Activated naive CD8-positive, alpha-beta T cell treated with anti-CD3 and anti-CD28 coated beads, Interleukin-2, amount 50 U/mL, for 24 hours (primary cell): Measurements from ENCODE around the gene KCNN3.

Experiments
- ATAC-seq: fragments of 150-1000 bp; cut with Tn5 transposase; one replicate; pipeline ENCODE4 v1.10.0; 2021
- DNase-seq: peaks from one replicate; pipeline ENCODE4 v3.0.0; 2021
- H3K27ac Mint-ChIP-seq: one replicate; pipeline ENCODE4 v1.8.0; 2021; ENCODE audit warnings: mild to moderate bottlenecking, mixed read lengths
- H3K27me3 Mint-ChIP-seq: one replicate; pipeline ENCODE4 v1.8.0; 2021; ENCODE audit warnings: mixed read lengths
- H3K36me3 Mint-ChIP-seq: one replicate; pipeline ENCODE4 v1.8.0; 2021; ENCODE audit warnings: low read depth, mixed read lengths
- H3K4me1 Mint-ChIP-seq: one replicate; pipeline ENCODE4 v1.8.0; 2021; ENCODE audit warnings: mixed read lengths
- H3K4me3 Mint-ChIP-seq: one replicate; pipeline ENCODE4 v1.8.0; 2021; ENCODE audit warnings: mild to moderate bottlenecking, moderate library complexity, mixed read lengths
- H3K9me3 Mint-ChIP-seq: one replicate; pipeline ENCODE4 v1.8.0; 2021; ENCODE audit warnings: mixed read lengths

KCNN3 gene

DNA sequence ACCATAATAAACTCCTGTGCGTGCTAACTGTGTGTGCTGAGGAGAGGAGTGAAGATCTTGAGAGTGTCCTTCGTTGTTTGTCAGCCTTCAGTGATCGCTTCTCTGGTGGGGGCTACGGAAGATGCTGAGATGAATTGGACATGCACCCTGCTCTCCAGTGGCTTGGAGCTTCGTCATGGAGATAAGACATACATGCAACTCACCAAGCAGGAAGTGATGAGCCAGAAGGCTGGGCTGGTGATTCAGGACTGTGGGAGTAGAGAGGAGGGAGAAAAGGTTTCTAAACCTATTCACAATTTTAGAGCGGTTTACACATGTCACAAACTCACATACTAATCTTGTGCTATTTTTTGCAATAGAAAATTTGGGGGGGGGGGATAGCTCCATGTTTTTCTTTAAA, 133.2 kb downstream of the KCNN3 start:
- Mint-ChIP-seq H3K4me3 (peak overlapping the region; percentile 30), H3K4me1 (peaks cover 47% of the 10 kb centered on the region), H3K36me3 (no peaks in the 10 kb centered on the region), H3K9me3 (no peaks in the 10 kb centered on the region), H3K27ac (peak overlapping the region; percentile 89), H3K27me3 (peaks cover 4% of the 10 kb centered on the region)
- DNase-seq (peak; percentile 58), ATAC-seq (peak; percentile 99)

DNA sequence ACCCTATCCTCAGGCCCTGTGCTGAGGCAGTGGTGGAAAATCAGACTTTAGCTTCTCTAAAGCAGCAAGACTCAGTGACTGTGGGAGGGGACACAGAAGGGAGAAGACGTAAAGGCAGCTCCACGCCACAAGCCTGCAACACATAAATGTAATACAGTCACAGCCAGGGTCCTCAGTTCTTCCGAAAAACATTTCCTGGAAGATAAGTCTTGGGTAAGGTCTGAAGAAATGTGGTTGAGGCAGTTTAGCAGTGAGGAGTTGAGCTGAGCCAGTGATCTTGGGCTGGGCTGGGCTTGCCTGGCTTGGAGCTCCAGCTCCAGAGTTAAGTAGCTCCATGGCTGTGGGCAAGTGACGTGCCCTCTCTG, 134.3 kb downstream of the KCNN3 start:
- Mint-ChIP-seq H3K4me3 (no peak overlapping the region), H3K4me1 (peaks cover 50% of the 10 kb centered on the region), H3K27ac (peak overlapping the region; percentile 65), H3K36me3 (no peaks in the 10 kb centered on the region), H3K9me3 (no peaks in the 10 kb centered on the region), H3K27me3 (peaks cover 2% of the 10 kb centered on the region)
- DNase-seq (no peak), ATAC-seq (no peak)

DNA sequence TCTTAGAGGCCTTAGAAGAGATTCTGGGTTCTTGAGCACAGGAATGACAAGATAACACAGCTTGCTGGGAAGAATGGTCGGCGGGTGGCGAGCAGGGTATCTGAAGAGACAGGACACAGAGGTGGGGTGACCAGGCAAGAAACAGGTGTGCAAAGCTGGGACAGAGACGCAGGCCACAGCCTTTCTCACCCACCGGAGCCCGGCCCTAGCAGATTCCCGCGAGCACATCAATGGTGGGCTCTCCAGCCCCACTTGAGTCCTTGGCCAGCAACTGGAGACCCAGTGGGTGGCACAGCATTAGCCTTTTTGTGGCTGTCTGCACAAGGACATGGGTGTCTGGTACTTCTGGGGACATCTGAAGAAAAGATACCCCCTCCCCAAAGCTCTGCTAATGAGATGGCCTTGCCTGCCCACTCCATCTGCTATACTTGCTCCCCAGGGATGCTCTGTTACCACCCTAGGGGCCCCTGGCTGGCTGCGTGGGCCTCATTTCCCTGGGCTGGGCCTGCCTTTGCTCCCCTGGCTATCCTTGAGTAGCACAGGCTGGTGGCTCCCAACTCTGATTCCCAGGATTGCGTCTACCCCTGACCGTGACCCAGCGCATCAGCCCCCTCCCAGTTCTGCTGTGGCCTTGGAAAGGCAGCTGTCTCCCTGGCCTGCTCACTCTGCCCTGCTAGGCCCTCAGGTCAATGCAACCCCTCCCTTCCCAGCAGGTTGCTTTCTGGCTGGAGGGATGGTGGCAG, 134.8 kb downstream of the KCNN3 start:
- Mint-ChIP-seq H3K4me1 (peaks cover 56% of the 10 kb centered on the region), H3K9me3 (no peaks in the 10 kb centered on the region), H3K27me3 (peaks cover 2% of the 10 kb centered on the region), H3K4me3 (no peak overlapping the region), H3K27ac (peak overlapping the region; percentile 65), H3K36me3 (no peaks in the 10 kb centered on the region)
- DNase-seq (no peak), ATAC-seq (no peak)

DNA sequence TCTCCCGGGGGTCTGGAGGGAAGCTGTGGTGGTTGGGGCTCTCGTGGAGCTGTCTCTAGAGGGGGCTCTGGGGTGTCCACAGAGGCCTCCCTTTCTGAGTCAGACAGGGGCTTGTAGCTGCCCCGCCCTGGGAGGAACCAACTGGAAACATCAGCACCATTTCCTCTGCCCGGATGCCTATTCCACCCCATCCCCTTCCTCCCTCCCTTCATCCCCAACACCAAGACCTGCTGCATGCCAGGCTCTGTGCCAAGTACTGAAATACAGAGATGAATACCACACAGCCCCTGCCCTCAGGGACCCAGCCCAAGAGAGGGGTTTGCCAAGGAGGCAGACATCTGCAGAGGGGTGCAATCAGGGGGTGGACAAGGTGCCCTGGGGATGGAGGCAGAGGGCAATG, 136.5 kb downstream of the KCNN3 start:
- H3K9me3 Mint-ChIP-seq = no peaks in the 10 kb centered on the region
- peaks cover 2% of the 10 kb centered on the region for H3K27me3 Mint-ChIP-seq
- no peak overlapping the region for H3K4me3 Mint-ChIP-seq
- DNase-seq (no peak), ATAC-seq (no peak)
- no peaks in the 10 kb centered on the region for H3K36me3 Mint-ChIP-seq
- H3K4me1 Mint-ChIP-seq = peaks cover 59% of the 10 kb centered on the region
- H3K27ac Mint-ChIP-seq = no peak overlapping the region

DNA sequence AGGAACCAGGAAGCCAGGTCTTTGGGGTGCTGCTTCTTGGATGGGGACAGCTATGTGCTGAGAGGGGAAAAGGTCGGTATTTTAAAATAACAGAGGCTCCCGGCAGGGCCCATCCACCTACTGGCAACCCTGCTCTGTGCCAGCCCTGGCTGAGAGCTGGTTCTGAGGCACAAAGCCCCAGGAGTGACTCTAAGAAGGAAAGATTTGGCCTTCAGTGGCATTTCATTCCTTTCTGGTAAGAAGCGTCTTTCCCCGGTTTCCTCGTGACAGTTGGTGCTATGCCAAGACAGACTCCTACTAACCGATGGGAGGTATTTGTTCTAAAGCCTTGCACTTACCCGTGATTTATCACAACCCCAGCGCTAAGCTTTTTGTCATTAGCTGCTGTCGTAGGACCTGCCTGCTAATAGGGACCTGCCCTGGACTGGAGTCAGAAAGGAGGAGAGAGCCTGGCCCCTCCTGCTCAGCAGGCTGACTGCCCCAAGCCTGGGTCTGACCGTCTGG, 139.0 kb downstream of the KCNN3 start:
- no peak for ATAC-seq
- DNase-seq = no peak
- Mint-ChIP-seq H3K27ac (no peak overlapping the region), H3K27me3 (peaks cover 4% of the 10 kb centered on the region), H3K9me3 (no peaks in the 10 kb centered on the region), H3K4me3 (no peak overlapping the region), H3K4me1 (peaks cover 47% of the 10 kb centered on the region), H3K36me3 (no peaks in the 10 kb centered on the region)

DNA sequence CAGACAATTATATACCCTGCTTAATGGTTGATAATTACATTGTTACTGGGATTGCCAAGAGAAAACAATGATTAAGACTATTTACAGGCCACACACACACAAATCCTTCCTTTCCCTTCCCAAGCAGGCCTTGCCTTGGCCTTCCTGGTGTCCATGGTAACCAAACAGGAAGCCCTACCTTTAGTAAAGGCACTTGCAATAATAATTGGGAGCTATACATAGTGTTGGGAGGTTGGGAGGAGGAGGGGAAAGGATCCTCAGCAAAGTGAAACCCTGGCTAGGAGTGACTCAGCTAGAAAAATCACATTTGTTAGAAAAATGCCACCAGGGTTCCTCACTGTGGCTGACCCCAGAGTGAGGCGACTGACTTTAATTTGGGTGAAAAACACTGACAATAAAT, 139.8 kb downstream of the KCNN3 start:
- Mint-ChIP-seq H3K4me3 (no peak overlapping the region), H3K27me3 (peaks cover 2% of the 10 kb centered on the region), H3K4me1 (peaks cover 42% of the 10 kb centered on the region), H3K9me3 (no peaks in the 10 kb centered on the region), H3K36me3 (no peaks in the 10 kb centered on the region), H3K27ac (no peak overlapping the region)
- DNase-seq (no peak), ATAC-seq (no peak)

DNA sequence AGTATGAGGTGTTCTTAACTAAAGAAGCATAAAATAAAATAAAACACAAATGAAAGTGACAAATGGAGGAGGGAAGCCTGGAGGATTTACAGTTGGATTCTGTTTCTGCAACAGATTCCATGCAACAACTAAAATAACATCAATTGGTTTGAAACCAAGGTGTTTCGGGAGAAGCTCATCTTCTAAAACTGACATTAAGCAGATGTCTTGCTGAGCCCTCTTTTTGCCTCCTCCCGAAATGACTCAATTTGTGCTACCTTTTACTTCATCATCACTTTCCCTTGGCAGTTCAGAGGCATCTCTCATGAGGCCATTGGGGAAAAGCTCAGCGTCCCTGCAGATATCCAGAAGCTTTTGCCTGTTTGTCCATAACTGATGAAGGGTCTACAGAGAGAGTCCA, 140.5 kb downstream of the KCNN3 start:
- Mint-ChIP-seq H3K4me3 (no peak overlapping the region), H3K4me1 (peaks cover 40% of the 10 kb centered on the region), H3K27ac (no peak overlapping the region), H3K9me3 (no peaks in the 10 kb centered on the region), H3K36me3 (no peaks in the 10 kb centered on the region), H3K27me3 (peaks cover 2% of the 10 kb centered on the region)
- ATAC-seq = no peak
- DNase-seq = no peak

DNA sequence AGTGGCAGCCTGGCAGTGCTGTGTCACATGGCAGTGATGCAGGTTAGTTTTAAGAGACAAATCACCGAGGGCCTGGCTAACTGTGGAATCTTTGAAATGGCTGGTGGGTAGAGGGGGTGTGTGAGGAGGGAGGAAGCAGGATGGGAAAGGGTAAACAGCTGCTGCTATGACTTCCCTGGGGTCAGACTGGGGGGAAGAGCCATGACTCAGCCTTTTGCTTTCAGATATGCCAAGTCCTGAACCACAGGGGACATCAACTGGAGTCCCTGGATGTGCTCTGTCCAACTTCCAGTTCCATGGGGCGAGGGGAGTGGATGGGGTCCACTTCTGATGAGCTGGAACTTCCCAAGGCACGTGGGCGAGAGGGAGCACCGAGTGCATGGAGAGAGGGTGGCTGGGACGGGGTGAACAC, 141.0 kb downstream of the KCNN3 start:
- DNase-seq (no peak), ATAC-seq (peak; percentile 55)
- H3K4me1 Mint-ChIP-seq = peaks cover 39% of the 10 kb centered on the region
- no peaks in the 10 kb centered on the region for H3K9me3 Mint-ChIP-seq
- H3K36me3 Mint-ChIP-seq = no peaks in the 10 kb centered on the region
- no peak overlapping the region for H3K4me3 Mint-ChIP-seq
- peaks cover 2% of the 10 kb centered on the region for H3K27me3 Mint-ChIP-seq
- H3K27ac Mint-ChIP-seq = no peak overlapping the region

DNA sequence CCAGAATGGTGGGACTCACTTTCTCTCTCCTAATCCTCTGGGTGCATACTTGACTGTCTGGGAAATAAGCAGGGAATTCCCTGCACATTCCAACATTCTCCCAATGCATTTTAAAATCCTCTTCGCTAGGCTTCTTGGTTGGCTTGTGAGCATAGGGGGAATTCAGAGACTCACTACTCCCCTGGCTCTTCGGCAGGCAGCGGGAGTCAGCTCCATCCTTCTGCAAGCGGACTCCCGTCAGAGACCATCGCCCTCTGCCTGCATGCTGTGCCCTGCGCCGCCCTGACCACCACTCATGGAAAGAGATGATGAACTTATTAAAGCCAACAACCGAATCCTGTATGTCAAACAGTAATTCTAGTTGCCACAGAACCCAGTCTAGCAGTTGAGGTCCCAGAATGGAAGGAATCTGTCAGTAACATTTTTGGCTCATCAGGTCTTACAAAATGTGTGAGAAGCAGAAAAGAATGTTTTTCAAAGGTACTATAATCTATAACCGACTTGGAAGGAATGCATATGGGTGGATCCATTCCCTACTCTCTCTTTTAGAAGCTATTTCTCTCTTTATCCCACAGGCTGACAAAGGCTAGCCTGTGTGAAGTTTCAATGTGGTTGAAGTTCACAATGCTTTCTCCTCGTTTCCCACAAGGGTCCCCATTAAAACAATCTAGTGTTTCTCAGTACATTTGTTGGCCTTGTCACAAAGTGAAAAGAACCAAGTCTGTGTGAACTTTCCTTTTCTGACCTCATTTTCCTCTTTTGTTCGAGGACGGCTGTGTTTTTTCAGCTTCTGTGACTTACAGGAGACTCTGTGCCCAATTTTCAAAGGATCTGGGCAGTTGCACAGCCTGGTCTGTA, 143.0 kb downstream of the KCNN3 start:
- H3K27me3 Mint-ChIP-seq = peaks cover 2% of the 10 kb centered on the region

DNA sequence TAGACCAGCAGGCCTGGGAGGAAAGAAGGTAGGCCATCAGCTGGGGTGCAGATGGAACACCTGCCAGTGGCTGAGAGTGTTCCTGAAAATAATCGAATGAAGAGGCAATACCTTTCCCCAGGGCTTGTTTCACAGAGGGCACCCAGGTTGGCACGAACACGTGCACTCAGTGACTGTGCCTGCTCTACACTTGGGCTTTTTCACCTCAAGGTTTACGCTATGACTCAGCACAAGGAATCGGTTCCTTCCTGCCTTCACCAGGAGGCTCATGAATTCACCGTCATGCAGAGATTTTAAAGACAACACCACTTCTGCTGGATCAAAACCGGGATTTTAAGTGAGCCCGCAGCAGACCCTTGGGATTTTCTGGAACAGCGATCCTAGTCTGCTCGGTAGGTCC, 143.6 kb downstream of the KCNN3 start:
- DNase-seq (no peak), ATAC-seq (peak; percentile 62)
- Mint-ChIP-seq H3K4me3 (no peak overlapping the region), H3K27me3 (peaks cover 2% of the 10 kb centered on the region), H3K36me3 (no peaks in the 10 kb centered on the region), H3K9me3 (no peaks in the 10 kb centered on the region), H3K4me1 (peaks cover 39% of the 10 kb centered on the region), H3K27ac (no peak overlapping the region)

More for the DNA sequence above, 143.0 kb downstream of the KCNN3 start:
- no peak overlapping the region for H3K27ac Mint-ChIP-seq
- DNase-seq (no peak), ATAC-seq (no peak)
- no peaks in the 10 kb centered on the region for H3K9me3 Mint-ChIP-seq
- no peaks in the 10 kb centered on the region for H3K36me3 Mint-ChIP-seq
- H3K4me3 Mint-ChIP-seq = no peak overlapping the region
- H3K4me1 Mint-ChIP-seq = peaks cover 39% of the 10 kb centered on the region

DNA sequence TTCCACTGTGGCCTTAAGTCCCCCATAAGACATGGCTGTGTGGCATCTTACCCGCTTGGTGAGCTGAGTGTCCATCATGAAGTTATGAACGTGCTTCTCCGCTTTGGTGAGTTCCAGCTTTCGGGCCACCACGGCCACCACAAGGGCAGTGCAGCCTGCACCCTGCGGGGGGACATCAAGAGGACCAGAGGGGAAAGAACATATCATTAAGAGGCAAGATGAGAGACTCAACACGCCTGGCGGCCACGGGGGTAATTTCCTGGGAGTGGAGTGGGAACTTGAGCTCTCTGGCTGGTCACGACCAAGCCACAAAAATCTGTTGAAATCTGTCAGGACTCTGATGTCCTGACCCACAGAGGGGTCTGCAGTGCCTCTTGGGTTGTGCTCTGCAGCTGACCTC, 144.2 kb downstream of the KCNN3 start:
- Mint-ChIP-seq H3K4me3 (no peak overlapping the region), H3K4me1 (peaks cover 37% of the 10 kb centered on the region)

DNA sequence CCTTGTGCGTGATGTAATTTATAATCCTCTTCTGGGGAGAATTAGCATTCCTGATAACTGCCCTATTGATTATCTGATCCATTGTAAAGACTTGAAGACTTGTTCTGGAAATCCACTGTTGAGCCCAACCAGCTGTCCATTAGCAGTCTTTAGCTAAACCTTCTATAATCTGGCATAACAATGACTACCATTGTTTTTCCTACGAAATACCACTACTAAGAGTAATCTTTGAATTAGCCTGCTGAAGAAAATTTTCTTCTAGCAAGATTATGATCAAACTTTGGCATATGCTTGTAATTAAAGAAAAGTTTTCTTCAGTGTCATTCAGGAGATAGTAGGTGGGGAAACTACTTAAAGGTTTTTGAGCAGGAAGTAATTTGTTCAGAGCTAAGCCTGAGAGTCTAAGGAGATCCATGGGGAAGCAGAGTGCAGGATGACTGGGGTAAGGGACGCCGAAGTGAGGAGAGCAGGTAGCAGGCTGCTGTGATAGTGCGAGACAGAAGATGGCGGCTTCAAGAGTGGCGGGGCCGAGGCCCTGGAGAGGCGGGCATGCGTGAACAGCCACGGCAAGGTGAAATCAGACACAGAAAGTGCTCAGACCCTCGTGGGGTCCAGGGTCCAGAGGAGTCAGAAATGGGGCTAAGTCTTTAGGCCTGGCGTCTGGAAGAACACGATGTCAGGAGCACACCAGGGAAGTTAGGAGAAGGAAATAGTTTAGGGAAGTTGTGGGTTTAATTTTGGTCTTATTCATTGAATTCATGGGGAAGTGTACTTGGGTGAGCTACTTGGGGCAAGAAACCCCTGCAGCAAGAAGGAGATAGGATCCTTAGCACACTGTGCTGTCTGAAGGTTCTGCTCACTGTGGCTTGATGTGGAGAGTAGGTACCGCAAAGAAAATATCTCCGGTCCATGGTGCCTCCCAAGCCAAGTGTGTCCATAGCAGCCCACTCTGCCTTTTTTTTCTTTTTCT, 149.5 kb downstream of the KCNN3 start:
- H3K27me3 Mint-ChIP-seq = no peaks in the 10 kb centered on the region
- no peaks in the 10 kb centered on the region for H3K36me3 Mint-ChIP-seq
- H3K4me3 Mint-ChIP-seq = no peak overlapping the region
- peaks cover 16% of the 10 kb centered on the region for H3K4me1 Mint-ChIP-seq
- no peak overlapping the region for H3K27ac Mint-ChIP-seq
- DNase-seq = no peak
- ATAC-seq = no peak
- no peaks in the 10 kb centered on the region for H3K9me3 Mint-ChIP-seq

More for the DNA sequence above, 144.2 kb downstream of the KCNN3 start:
- no peak for ATAC-seq
- H3K27me3 Mint-ChIP-seq = peaks cover 2% of the 10 kb centered on the region
- no peaks in the 10 kb centered on the region for H3K36me3 Mint-ChIP-seq
- no peaks in the 10 kb centered on the region for H3K9me3 Mint-ChIP-seq
- no peak for DNase-seq
- H3K27ac Mint-ChIP-seq = no peak overlapping the region

DNA sequence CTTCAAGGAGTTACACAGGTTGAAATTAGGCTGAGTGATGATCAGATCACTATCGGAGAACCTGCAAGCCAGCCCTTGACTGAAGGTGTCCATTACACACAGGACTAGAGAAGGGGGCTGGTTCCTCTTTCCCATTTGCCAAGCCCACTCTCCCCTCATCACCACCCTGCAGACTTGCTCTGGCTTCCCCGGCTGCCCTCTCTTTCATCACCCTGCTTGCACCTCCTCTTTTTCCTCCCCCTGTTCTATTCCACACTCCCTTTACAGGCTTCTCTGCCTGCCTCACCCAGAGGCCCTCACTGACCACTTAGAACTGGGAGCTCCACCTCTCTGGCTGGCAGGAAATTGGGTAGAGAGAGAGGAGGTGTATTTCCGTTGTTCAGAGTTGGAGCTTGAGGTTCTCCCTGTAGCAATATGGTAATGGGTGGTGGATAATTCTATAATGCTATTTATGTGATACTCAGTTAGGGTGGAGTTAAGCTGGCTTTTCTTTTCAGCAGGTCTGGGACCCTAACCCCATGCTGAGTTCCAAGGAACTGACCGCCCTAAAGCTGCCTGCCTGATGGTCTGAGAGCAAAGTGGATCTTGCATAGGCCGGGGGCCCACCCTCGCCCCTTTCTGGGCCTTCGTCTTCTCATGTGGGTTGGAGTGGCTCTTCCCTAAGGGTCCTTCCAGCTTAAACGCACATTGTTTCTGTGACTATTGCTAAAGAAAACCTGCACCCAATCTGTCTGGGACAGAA, 150.3 kb downstream of the KCNN3 start:
- Mint-ChIP-seq H3K27ac (no peak overlapping the region), H3K4me1 (peaks cover 19% of the 10 kb centered on the region), H3K9me3 (no peaks in the 10 kb centered on the region), H3K36me3 (no peaks in the 10 kb centered on the region), H3K4me3 (no peak overlapping the region), H3K27me3 (no peaks in the 10 kb centered on the region)
- ATAC-seq = no peak
- DNase-seq = no peak

DNA sequence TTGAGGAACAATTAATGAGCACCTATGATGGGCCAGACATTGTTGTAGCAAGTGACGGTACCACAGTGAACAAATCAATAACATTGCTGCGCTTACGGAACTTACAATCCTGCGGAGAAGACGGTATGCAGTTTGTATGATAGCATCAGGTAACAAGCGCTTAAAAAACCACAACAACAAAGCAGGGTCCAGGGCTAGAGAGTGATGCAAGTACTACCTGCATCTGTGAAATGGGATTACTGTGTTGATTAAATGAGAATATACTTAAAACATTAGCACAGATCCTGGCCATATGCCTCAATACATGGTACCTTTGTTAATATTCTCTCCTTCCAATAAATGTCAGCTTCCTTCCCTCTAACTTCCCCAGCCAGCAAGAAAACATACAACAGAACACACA, 151.5 kb downstream of the KCNN3 start:
- no peak overlapping the region for H3K27ac Mint-ChIP-seq
- H3K9me3 Mint-ChIP-seq = no peaks in the 10 kb centered on the region
- peaks cover 19% of the 10 kb centered on the region for H3K4me1 Mint-ChIP-seq
- ATAC-seq = no peak
- H3K4me3 Mint-ChIP-seq = no peak overlapping the region
- no peaks in the 10 kb centered on the region for H3K27me3 Mint-ChIP-seq
- no peaks in the 10 kb centered on the region for H3K36me3 Mint-ChIP-seq
- no peak for DNase-seq
